Adipose tissue (tissue), 3 donors: ENCODE data around the gene FCGR3A. TPM values are rescaled to one million over a fixed set of nuclear protein-coding genes. Genes with fewer than 3 reads are reported as not detected.
"Not testable (repeated sequence)": the region's sequence is repeated elsewhere in the genome, so short reads cannot be mapped to it uniquely, and the experiment has no call there.

Source experiments
- H3K27ac ChIP-seq: one replicate; pipeline ENCODE4 v1.5.1; 2013; ENCODE audit warnings: low read depth, low read length
- WGBS, 3 donors: extraction: QIAGEN DNeasy Blood & Tissue Kit; methylation state at CpG; one replicate each; pipeline ENCODE4 v1.1.7; 2013; 5-methylcytosine and 5-hydroxymethylcytosine counted together
- polyA plus RNA-seq, 3 donors: library from polyadenylated mRNA; stranded (reverse); fragments of 200-250 nt; gene quantifications; one replicate each; pipeline ENCODE4 v1.2.3, GENCODE V29; 2013
- donor health status: healthy with polysubstance abuse.
- donor health status: Bipolar disorder and iron deficiency.
- donor health status: healthy.

The FCGR3A gene
- 10 to 100 TPM in 2 of 3 donors, 1 to 10 TPM in 1; 6.2 to 40.6 (median 32.5) TPM for polyA plus RNA-seq

GRCh38 chr1:161549652-161550051 lies at the start of gene FCGR3A:
Gene FCGR3A (minus strand): TSS chr1:161549818. CDS start chr1:161549736, 82 bp downstream.
- H3K27ac ChIP-seq = no peak within 1 kb of the TSS
- WGBS, 3 donors = 33 to 88% (median 40%) methylated on average over 2 of the region's 2 CpGs

GRCh38 chr1:161597077-161597476 lies 47.5 kb upstream of the FCGR3A start:
- WGBS, 3 donors = 86 to 96% (median 96%) methylated on average over 3 of the region's 3 CpGs
- H3K27ac ChIP-seq = not testable (repeated sequence)

GRCh38 chr1:161595583-161595982 lies 46.0 kb upstream of the FCGR3A start:
- WGBS, 3 donors = 36 to 78% (median 73%) methylated on average over 1 to 2 of the region's 2 CpGs
- not testable (repeated sequence) for H3K27ac ChIP-seq

- not testable (repeated sequence) for H3K27ac ChIP-seq
- 54 to 70% (median 69%) methylated on average over 2 of the region's 2 CpGs for WGBS, 3 donors
Observed at GRCh38 chr1:161595173-161595572, 45.6 kb upstream of the FCGR3A start.

GRCh38 chr1:161594269-161594984 lies 44.8 kb upstream of the FCGR3A start:
- H3K27ac ChIP-seq = not testable (repeated sequence)
- 36 to 70% (median 63%) methylated on average over 4 of the region's 4 CpGs for WGBS, 3 donors

- H3K27ac ChIP-seq = not testable (repeated sequence)
- 74 to 88% (median 81%) methylated on average over 11 of the region's 11 CpGs for WGBS, 3 donors
Observed at GRCh38 chr1:161593092-161593755, 43.6 kb upstream of the FCGR3A start.

GRCh38 chr1:161592586-161592985 lies 43.0 kb upstream of the FCGR3A start:
- 34 to 39% (median 36%) methylated on average over 2 of the region's 3 CpGs for WGBS, 3 donors
- not testable (repeated sequence) for H3K27ac ChIP-seq

GRCh38 chr1:161589920-161590319 lies 40.3 kb upstream of the FCGR3A start:
- 6 to 42% (median 29%) methylated on average over 1 of the region's 6 CpGs for WGBS, 3 donors

GRCh38 chr1:161589365-161589764 lies 39.7 kb upstream of the FCGR3A start:
- 64 to 86% (median 79%) methylated on average over 7 to 8 of the region's 8 CpGs for WGBS, 3 donors

More at GRCh38 chr1:161589920-161590319, 40.3 kb upstream of the FCGR3A start:
- not testable (repeated sequence) for H3K27ac ChIP-seq

GRCh38 chr1:161588596-161588995 lies 39.0 kb upstream of the FCGR3A start:
- WGBS, 3 donors = no CpG with 5 or more reads among the region's 6 CpGs
- H3K27ac ChIP-seq = not testable (repeated sequence)

More at GRCh38 chr1:161589365-161589764, 39.7 kb upstream of the FCGR3A start:
- not testable (repeated sequence) for H3K27ac ChIP-seq

- WGBS, 3 donors = no CpG with 5 or more reads among the region's 4 CpGs
- H3K27ac ChIP-seq = not testable (repeated sequence)
Observed at GRCh38 chr1:161582882-161583281, 33.3 kb upstream of the FCGR3A start.

- WGBS, 3 donors = no CpG with 5 or more reads among the region's 4 CpGs
- not testable (repeated sequence) for H3K27ac ChIP-seq
Observed at GRCh38 chr1:161580879-161581537, 31.4 kb upstream of the FCGR3A start.

GRCh38 chr1:161579856-161580507 lies 30.4 kb upstream of the FCGR3A start:
- WGBS, 3 donors = 14 to 46% methylated on average over 1 to 2 of the region's 8 CpGs; no CpG with 5 or more reads in 1 of the 3 donors
- not testable (repeated sequence) for H3K27ac ChIP-seq

GRCh38 chr1:161576676-161577075 lies 27.1 kb upstream of the FCGR3A start:
- not testable (repeated sequence) for H3K27ac ChIP-seq

GRCh38 chr1:161571703-161572102 lies 22.1 kb upstream of the FCGR3A start:
- not testable (repeated sequence) for H3K27ac ChIP-seq
- WGBS, 3 donors = 33 to 85% (median 36%) methylated on average over 1 to 2 of the region's 8 CpGs

- WGBS, 3 donors = 93 to 100% (median 96%) methylated on average over 1 of the region's 3 CpGs
- H3K27ac ChIP-seq = not testable (repeated sequence)
Observed at GRCh38 chr1:161566602-161566960, 17.0 kb upstream of the FCGR3A start.

GRCh38 chr1:161563522-161563921 lies 13.9 kb upstream of the FCGR3A start:
- not testable (repeated sequence) for H3K27ac ChIP-seq
- WGBS, 3 donors = 30 to 68% (median 65%) methylated on average over 1 of the region's 1 CpG

GRCh38 chr1:161562441-161562840 lies 12.8 kb upstream of the FCGR3A start:
- WGBS, 3 donors = 62 to 69% (median 67%) methylated on average over 1 to 2 of the region's 3 CpGs

More at GRCh38 chr1:161562441-161562840, 12.8 kb upstream of the FCGR3A start:
- not testable (repeated sequence) for H3K27ac ChIP-seq
